Measurements from ENCODE around the gene TNK1. TPM values are rescaled to one million over a fixed set of nuclear protein-coding genes. Genes with fewer than 3 reads are reported as not detected.
"Not testable (repeated sequence)": the region's sequence is repeated elsewhere in the genome, so short reads cannot be mapped to it uniquely, and the experiment has no call there.

The TNK1 gene
- total RNA-seq, 1 experiment from 2014 or later: 3.5 TPM

DNA sequence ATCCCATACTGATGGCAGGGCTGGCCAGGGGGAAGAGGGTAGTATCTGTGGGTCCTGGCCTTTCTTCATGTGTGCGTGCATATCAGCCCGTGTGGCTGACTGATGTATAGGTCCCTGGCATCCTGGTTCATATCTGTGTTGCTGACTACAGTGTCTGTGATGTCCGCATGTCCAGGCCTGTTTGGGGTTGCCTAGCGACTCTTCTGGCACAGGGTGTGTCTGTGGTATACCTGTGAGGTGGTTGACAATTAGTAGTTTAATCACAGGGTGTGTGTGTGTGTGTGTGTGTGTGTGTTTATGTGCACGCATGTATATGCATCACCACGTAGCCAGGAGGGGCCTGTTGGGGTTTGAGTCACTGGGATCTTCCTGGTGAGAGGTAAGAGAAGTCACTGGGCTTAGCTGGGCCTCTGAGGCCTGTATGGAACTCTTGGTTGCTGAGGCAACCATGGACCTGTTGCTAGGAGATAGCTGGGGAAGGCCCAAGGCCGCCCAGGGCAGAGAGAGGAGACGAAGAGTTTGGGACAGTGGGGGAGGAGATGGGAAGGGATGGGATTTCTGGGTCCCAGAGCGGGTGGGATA, 26.5 kb upstream of the TNK1 start:
- no peak for DNase-seq (ENCODE audit: extremely low read depth, low read depth)

DNA sequence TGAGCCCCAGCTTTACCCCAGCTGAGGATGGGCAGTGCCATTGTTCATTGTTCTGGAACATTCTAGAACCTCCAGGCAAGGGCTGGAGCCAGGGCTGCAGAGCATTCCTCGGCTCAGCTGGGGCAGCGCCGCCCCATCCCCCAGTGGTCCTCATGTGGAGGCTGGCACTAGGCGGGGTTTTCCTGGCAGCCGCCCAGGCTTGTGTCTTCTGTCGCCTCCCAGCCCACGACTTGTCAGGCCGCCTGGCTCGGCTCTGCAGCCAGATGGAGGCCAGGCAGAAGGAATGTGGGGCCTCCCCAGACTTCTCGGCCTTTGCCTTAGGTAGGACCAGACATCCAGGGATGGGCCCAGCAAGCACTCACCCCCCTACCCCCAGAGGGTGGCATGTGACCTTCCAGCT, 25.8 kb upstream of the TNK1 start, which contains the start of gene TMEM95:
TMEM95 (plus strand) TSS at position 104 of the 400 bp plus-strand sequence; CDS start at position 153, 49 bp downstream.
- DNase-seq (ENCODE audit: extremely low read depth, low read depth): no peak

DNA sequence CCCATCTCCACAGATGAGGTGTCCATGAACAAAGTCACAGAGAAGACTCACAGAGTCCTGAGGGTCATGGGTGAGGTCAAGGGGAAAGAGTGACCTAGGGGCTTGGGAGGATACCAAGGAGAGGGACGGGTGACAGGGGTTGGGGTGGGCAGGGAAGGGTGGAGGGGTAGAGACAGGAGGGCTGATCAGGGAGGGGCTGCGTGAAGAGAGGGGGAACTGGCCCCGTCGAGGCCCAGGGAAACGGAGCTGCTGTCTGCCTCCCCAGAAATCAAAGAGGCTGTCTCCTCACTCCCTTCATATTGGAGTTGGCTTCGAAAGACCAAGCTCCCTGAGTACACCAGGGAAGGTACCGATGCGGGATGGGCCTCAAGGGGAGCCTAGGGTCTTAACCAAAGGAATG, 25.3 kb upstream of the TNK1 start:
- no peak for DNase-seq (ENCODE audit: extremely low read depth, low read depth)

DNA sequence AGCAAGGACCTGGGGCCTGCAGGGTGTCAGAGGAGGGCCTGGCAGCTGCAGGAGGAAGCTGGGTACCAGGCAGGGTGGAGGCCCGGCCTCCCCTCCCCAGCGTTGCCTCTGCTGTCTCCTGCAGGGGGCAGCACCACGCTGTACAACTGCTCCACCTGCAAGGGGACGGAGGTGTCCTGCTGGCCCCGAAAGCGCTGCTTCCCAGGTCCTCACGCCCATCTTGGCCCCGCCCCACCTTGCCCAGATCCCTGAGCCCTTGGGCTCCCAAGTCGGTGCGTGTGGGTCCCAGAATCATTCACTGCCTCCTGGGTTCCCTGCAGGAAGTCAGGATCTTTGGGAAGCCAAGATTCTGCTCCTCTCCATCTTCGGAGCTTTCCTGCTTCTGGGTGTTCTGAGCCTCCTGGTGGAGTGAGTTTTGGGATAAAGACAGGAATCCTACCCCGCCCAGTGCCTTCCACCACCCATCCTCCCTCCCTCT, 24.8 kb upstream of the TNK1 start:
- peak; percentile 75 for DNase-seq (ENCODE audit: extremely low read depth, low read depth)

DNA sequence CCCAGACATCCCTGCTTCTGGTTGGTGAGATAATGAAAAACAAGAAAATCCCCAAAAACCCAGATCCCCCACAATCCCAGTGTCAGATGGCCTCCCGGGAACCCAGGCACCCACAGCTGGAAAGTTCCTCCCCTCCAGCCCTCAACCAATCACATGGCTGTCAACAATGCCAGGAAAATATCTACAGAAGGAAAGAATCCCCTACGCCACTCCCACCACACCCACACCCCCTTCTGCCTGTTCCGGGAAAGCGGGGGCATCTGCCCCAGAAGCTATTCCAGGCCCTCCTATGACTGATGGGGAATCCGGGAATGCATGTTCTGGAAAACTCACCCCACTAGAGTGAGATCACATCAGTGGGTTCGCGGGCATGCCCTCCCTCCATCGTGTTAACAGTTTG, 24.1 kb upstream of the TNK1 start:
- no peak for DNase-seq (ENCODE audit: extremely low read depth, low read depth)

DNA sequence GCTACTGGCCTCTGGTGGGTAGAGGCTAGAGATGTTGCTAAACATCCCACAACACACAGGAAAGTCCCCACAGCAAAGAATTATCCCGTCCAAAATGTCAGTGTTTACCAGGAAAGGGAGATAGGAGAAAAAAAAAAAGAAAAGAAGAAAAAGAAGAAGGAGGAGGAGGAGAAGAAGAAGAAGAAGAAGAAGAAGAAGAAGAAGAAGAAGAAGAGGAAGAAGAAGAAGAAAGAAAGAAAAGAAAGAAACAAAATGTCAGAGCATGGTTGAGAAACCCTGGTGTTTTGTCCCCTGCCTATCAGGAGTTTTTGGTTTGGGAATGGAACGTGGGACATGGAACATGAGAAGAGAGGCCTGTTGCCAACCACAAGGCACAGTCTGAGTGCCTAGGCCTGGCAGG, 23.5 kb upstream of the TNK1 start:
- no peak for DNase-seq (ENCODE audit: extremely low read depth, low read depth)

DNA sequence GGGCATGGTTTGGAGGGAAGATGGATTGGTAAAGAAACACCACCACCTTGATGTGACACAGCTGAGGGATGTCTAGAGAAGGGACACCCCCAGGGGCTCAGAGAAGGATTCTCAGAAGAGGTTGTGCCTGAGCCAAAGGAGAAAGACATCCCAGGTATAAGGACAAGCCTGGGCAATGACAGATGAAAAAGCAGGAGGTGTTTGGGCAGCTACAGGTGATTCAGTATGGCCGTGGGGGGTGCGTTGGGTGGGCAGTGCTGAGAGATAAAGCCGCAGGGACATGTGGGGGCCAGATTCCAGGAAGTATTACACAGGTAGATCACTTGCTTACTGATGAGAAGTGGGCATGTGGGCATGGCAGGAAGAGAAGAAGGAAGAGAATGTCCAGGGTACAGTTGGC, 19.0 kb upstream of the TNK1 start:
- no peak for DNase-seq (ENCODE audit: extremely low read depth, low read depth)

DNA sequence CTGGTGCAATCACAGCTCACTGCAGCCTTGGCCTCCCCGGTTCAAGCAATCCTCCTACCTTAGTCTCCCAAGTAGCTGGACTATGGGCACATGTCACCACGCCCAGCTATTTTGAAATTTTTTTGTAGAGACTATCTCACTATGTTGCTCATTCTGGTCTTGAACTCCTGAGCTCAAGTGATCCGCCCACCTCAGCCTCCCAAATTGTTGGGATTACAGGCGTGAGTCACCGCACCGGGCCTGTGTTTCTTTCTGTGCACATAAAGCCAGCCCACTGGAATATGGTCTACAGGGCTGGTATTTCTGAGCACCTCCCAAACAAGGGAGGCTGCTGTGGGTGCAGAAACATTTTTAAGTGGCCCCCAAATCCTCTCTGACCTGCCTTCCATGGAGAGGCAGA, 17.6 kb upstream of the TNK1 start:
- DNase-seq (ENCODE audit: extremely low read depth, low read depth): no peak

DNA sequence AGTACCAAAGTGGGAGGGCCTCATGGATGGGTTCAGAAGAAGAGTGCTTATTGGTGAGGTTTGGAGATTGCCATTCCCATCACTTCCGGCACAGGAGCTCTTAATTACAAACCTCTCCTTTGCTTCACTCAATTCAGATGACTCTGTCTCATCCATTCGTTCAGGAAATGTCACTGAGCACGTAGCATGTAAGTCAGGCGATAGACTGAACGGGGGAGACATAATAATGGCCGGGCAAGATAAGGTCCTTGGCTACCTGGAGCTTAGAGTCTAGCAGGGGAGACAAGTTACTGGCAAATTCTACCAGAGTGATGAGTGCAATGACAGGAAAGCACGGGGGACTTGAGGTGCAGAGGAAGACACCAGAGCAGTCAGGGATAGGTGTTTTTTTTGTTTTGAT, 14.9 kb upstream of the TNK1 start:
- DNase-seq (ENCODE audit: extremely low read depth, low read depth): not testable (repeated sequence)

DNA sequence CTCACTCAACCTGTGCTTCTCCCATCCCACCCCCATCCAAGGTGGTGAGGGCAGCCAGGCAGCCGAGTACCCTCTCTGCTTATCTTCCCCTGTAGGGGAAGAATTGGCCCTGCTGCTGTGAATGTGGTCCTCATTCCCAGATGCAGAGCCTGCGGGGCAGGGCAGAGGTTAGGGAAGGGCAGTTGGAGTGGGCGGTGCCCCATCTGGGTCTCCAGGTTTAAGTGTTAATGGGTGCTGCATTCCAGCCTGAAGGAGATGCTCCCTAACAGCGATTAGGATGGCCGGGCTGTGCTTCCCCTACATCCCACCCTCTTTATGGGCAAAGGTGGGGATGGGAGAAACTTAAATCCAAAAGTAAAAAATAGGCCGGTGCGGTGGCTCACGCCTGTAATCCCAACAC, 13.8 kb upstream of the TNK1 start:
- no peak for DNase-seq (ENCODE audit: extremely low read depth, low read depth)

DNA sequence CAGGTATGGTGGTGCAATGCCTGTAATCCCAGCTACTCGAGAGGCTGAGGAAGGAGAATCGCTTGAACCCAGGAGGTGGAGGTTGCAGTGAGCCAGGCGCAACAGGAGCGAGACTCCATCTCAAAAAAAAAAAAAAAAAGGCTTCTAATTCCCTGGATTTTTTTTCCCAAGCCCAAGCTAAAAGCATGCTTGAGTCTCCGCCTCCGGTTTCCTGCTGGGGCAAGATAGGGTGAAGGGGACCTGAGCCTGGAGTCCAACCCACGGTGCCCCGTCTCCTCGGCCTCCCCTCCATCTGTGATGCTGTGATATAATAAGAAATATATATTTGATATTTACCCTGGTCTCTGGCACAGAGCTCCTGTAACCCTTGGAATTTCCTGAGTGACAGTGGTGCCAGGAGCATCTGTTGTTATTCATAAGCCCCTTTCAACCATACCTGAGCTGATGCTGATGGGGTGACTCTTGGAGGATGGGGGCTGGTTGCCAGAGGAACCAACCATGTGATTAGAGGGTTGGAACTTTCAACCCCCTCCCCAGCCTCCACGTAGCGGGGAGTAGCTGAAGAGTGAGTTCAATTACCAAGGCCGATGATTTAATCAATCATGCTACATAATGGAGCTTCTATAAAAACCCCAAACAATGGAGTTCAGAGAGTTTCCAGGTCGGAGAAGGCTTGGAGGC, 12.8 kb upstream of the TNK1 start:
- DNase-seq (ENCODE audit: extremely low read depth, low read depth): no peak

DNA sequence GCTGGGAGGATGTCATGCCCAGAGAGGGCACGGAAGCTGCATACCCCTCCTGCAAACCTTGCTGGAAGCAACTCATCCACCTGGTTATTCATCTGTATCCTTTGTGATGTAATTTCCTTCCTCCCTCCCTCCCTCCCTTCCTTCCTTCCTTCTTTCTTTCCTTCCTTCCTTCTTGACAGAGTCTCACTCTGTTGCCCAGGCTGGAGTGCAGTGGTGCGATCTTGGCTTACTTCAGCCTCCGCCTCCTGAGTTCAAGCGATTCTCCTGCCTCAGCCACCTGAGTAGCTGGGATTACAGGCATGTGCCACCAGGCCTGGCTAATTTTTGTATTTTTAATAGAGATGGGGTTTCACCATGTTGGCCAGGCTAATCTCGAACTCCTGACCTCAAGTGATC, 12.3 kb upstream of the TNK1 start:
- not testable (repeated sequence) for DNase-seq (ENCODE audit: extremely low read depth, low read depth)

DNA sequence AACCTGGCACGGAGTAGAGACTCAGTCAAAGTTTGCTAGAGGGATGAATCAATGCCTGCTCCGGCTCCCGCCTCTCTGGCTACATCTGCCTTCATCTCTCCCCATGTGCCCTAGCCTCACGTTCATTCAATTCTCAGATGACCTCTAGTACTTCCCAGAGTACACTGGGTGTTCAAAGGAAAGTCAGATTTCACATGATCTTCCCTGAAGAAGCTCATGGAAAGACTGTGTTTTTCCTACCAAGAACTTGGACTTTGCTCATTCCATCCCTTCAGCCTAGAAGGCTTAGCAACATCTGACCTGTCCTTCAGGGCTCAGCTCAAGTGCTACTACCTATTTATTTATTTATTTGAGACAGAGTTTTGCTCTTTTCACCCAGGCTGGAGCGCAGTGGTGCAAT, 11.1 kb upstream of the TNK1 start:
- DNase-seq (ENCODE audit: extremely low read depth, low read depth): no peak

DNA sequence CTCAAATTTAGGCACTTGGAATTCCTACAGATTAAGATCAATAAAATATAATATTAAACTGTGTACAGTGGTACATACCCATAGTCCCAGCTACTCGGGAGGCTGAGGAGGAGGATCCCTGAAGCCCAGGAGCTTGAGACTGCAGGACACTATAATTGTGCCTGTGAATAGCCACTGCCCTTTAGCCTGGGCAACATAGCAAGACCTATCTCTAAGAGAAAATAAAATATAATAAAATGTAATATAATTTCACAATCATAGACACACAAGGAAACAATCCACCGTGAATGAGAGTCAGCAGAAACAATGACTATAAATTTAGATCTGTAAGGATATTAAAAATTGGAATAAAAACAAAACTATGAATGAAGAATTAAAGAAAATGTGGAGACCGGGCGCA, 10.0 kb upstream of the TNK1 start:
- no peak for DNase-seq (ENCODE audit: extremely low read depth, low read depth)

DNA sequence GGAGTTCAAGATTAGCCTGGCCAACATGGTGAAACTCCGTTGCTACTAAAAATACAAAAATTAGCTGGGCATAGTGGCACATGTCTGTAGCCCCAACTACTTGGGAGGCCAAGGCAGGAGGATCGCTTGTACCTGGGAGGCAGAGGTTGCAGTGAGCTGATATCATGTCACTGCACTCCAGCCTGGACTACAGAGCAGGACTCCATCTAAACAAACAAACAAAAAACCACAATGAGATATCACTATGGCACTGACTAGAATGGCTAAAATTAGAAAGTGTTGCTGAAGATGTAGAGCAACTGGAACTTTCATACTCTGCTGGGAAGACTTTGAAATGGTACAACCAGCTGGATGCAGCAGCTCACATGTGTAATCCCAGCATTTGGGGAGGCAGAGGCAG, 6.5 kb upstream of the TNK1 start:
- DNase-seq (ENCODE audit: extremely low read depth, low read depth): no peak

DNA sequence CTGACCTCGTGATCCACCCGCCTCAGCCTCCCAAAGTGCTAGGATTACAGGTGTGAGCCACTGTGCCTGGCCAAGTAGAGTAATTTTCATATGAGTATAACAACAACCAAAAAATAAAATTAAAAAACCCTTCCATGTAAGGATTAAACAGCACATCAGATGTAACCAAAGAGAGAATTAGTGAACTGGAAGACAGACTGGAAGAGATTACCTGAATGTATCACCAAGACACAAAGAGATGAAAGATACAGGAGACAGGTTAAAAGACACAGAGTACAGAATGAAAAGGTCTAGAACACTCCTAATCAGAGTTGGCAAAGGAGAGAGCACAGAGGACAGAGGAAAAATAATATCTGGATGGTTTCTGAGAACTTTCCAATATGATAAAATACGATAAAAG, 1.8 kb upstream of the TNK1 start:
- DNase-seq (ENCODE audit: extremely low read depth, low read depth): no peak

DNA sequence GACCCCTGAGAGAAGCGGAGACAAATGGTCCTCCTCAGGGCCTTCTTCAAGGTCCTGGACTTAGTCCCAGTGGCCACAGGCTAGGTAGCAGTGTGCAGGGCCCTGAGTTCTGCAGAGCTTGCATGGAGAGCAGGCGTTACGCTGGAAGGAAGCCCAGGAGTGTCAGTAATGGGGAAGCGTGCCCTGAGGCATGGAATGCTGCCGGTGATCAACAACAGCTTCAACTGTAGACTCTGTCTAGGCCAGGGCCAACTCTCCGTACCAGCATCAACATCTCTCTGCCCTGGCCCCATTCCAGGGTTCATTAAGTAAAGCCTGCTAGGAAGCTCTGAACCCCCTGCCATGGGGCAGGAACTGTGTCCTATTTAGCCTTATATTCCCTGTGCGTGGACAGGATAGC, 568 bp upstream of the TNK1 start:
- no peak for DNase-seq (ENCODE audit: extremely low read depth, low read depth)

DNA sequence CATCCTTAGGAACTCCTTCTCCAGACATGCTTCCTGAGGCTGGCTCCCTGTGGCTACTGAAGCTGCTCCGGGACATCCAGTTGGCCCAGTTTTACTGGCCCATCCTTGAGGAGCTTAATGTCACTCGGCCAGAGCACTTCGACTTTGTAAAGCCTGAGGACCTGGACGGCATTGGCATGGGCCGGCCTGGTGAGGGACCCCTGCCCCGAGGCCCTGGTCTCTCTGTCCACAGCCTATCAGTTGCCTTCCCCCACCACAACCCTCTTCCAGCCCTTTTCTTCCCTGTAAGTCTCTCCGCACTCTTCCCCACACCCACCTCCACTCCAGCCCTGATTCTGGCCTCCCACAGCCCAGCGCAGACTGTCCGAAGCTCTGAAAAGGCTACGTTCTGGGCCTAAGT, 2.0 kb downstream of the TNK1 start:
- no peak for DNase-seq (ENCODE audit: extremely low read depth, low read depth)

DNA sequence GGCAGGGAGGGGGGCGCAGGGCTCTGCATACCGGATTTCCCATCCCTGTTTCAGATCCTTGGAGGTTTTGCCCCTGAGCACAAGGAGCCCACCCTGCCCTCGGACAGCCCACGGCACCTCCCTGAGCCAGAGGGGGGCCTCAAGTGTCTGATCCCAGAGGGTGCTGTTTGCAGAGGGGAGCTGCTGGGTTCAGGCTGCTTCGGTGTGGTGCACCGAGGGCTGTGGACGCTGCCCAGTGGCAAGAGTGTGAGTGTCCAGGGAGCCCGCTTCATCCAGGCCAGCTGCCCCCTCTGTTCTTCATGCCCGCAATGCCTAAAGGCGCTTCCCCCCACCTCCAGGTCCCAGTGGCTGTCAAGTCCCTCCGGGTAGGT, 2.5 kb downstream of the TNK1 start:
- DNase-seq (ENCODE audit: extremely low read depth, low read depth): no peak

DNA sequence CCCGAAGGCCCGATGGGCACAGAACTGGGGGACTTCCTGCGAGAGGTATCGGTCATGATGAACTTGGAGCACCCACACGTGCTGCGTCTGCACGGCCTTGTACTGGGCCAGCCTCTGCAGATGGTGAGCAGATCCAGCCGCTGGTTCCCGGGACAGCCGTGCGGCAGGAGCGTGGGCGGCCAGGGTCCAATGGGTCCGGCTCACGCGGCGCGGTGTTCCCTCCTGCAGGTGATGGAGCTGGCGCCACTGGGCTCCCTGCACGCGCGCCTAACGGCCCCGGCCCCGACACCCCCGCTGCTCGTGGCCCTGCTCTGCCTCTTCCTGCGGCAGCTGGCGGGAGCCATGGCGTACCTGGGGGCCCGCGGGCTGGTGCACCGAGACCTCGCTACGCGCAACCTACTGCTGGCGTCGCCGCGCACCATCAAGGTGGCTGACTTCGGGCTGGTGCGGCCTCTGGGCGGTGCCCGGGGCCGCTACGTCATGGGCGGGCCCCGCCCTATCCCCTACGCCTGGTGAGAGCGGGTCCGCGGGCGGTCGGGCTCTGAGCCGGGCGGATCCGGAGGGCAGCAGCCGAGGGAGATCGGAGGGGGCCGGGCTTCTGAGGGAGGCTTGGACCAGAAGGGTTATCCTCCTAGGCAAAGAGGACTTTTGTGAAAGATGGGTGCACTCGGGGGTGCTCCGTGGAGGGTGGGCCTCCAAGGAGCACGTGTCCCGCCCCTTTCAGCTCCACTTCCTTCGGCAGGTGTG, 3.0 kb downstream of the TNK1 start:
- no peak for DNase-seq (ENCODE audit: extremely low read depth, low read depth)

DNA sequence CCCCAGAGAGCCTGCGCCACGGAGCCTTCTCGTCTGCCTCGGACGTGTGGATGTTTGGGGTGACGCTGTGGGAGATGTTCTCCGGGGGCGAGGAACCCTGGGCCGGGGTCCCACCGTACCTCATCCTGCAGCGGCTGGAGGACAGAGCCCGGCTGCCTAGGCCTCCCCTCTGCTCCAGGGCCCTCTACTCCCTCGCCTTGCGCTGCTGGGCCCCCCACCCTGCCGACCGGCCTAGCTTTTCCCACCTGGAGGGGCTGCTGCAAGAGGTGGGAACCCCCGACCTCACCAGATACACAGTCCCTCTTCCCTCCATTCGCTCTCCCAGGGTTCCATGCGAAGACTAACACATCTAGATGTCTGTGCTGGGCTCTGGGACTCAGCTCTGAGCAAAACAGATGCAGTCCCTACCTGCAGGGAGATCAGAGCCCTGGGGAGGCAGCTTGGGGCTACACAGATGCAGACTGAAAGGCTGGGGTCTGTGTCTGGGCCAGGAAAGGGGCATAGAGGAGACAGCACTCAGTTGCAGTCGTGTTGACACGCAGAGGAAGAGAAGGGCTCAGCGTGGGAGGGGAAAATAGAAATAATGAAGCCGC, 3.7 kb downstream of the TNK1 start:
- no peak for DNase-seq (ENCODE audit: extremely low read depth, low read depth)

DNA sequence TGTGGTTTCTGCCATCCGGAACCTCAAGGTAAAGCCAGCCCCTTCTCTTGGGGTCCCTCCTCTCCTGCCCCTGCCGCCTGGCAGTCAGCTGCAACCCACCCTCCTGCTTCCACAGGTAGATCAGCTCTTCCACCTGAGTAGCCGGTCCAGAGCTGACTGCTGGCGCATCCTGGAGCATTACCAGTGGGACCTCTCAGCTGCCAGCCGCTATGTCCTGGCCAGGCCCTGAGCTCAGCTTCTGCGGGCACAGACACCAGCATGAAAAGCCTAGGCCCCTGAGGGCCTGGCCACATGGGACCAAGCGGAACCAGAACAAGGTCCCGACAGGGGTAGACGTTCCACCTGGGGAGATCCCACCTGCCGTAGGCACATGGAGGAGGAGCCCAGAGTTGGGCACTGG, 8.0 kb downstream of the TNK1 start:
- no peak for DNase-seq (ENCODE audit: extremely low read depth, low read depth)
